Measurements from ENCODE around the gene RHOH.
A peak's percentile ranks its signal among the peaks of the same experiment; 100 is the strongest.

The RHOH gene

DNA sequence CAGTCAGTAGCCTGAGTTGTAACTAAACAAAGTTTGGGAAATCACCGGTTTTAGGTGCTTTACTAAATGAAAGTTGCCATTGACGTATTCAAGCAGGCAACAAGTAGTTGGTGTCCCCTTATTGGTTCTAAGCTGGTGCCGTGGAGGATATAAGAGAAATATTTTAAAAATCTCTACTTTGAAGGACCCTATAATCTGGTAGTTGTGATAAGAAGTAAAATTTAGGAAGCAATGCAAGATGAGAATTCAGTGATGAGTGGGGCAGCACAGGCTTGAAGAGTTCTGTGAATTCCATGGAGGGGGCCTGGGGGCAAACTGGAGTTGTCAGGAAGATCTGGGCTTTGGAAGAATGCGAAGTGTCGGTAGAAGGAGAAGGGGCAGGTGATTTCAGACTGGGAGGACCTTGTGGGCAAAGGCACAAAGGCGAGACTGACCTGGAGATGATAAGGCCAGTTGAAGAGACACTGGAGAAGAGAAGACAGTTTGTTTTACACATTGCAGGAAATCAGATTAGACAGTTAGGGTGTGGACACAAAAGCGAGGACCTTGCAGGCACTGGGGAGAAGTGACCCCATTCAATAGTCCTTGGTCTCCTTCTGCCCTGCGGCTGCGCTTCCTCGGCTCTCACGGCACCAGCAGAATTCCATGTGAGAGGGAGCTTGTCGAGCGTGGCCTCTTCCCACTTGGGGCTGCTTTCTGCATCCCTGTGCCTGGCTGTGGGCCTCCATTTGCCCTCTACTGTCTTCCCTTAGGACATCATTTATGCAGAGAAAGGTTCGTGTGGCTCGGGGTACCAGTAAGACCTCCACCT lies 1.3 kb downstream of the RHOH start:
- TF ChIP-seq, protein P1, sequence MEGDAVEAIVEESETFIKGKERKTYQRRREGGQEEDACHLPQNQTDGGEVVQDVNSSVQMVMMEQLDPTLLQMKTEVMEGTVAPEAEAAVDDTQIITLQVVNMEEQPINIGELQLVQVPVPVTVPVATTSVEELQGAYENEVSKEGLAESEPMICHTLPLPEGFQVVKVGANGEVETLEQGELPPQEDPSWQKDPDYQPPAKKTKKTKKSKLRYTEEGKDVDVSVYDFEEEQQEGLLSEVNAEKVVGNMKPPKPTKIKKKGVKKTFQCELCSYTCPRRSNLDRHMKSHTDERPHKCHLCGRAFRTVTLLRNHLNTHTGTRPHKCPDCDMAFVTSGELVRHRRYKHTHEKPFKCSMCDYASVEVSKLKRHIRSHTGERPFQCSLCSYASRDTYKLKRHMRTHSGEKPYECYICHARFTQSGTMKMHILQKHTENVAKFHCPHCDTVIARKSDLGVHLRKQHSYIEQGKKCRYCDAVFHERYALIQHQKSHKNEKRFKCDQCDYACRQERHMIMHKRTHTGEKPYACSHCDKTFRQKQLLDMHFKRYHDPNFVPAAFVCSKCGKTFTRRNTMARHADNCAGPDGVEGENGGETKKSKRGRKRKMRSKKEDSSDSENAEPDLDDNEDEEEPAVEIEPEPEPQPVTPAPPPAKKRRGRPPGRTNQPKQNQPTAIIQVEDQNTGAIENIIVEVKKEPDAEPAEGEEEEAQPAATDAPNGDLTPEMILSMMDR (IDR thresholded peaks at IDR 0.05; ENCODE audit: low read depth, low read length, missing control alignments): no peak
- no peak for DNase-seq (ENCODE audit: low read depth)
- H3K4me3 ChIP-seq (ENCODE audit: low read depth, low read length): peak overlapping the region; percentile 97

DNA sequence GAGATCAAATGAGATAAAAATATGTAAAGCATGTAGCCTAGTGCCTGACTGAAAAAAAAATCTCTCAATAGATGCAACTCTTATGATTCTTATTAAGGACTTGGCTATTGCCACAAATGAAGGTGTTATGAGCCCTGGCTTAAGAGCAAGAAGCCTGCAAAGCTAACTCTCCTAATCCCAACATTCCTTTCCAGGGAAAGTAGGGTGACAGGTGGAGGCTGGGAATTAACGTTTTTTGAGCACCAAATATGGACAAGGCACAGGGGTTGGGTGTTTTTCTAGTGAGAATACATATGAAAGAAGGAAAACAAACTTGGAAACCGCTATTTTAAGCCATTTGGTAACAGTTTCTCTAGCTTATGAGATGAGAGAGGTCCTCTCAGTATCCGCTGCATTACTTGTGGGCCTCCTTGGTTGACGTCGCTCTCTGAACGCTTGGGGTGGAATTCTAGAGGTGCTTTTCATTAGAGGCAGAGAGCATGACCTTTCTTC lies 2.4 kb downstream of the RHOH start:
- DNase-seq (ENCODE audit: low read depth): no peak
- H3K4me3 ChIP-seq (ENCODE audit: low read depth, low read length): peak overlapping the region; percentile 97
- TF ChIP-seq, protein P1 (IDR thresholded peaks at IDR 0.05; ENCODE audit: low read depth, low read length, missing control alignments): no peak

DNA sequence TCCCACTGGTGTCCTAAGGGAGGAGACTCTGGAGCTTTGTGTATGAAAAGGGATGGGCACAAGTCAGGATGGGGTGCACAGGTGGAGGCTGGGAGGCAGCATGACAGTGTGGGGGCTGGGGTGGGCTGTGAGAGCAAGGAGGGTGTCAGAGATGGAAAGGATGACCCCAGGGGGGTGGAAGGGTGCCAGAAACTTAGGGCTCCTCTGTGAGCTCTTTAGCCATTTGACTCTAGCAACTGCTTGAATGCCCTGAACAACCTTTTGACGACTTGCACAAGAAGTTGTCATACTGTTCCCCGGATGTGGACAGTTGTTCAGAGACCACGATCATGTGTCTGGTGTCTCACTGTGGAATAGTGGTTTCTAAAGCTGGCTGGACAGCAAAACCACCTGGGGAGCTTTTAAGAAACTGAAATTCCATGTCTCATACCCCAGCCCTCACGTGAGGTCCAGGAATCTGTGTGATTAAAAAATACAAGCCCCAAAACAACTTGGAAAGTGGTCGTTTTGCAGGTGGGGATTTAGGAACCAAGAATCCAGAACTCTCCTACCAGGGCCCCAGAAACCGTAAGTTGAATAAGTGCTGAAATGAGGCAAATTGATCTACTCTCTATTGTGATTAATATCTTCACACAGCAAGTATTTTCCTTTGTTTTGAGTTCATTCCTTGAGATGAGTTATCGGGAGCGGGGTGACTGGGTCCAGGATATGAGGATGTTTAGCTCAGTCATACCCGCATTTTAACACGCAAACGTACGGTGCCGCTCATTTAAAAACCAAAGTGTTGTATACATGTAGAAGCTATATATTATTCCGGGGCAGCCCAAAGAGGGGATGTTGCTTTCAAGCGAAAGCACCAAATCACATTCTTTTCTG lies 3.4 kb downstream of the RHOH start:
- peak overlapping the region; percentile 97 for H3K4me3 ChIP-seq (ENCODE audit: low read depth, low read length)

DNA sequence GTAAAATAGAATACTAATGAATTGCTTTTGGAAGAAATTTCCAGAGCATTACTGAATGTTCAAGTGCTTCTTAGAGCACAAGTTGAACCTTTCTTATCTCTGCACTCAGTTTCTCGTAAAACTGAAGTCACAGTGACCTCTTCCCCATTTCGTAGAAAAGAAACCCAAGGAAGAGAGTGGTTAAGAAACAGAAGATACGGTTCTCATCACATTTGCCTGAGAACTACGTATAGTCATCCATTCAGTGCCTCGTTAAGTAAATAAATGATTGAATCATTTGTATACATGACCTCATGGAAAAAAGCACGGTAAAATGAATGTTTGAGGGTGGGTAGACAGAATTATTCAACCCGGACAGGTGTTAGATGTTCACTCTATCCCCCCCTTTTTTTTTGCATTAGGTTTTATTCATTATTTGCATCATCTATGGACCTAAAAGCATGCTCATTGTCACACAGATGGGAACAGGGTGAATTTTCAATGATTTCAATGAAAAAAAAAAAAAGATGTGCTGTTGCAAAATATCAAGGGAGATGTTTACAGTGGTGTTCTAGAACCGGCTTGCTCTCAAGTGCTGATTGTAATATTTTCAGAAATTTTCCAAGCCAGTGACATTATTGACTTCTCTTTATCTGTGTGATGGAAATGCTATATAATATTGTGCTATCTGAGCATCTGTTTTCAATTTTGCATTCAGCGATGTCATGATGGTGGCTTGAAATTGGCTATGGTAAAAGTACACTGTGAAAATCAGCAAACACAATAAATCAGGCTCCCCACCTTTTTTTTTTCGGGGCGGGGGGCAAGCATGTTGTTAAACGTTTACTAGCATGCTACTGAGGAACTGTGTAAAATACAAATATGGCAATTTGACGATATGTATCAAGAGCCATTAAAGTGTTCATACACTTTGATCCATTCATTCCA lies 4.3 kb downstream of the RHOH start:
- H3K4me3 ChIP-seq (ENCODE audit: low read depth, low read length): peak overlapping the region; percentile 97
- TF ChIP-seq, protein P1 (IDR thresholded peaks at IDR 0.05; ENCODE audit: low read depth, low read length, missing control alignments): no peak
- no peak for DNase-seq (ENCODE audit: low read depth)

More for the DNA sequence above, 3.4 kb downstream of the RHOH start:
- peak; percentile 93 for DNase-seq (ENCODE audit: low read depth)
- TF ChIP-seq, protein P1 (IDR thresholded peaks at IDR 0.05; ENCODE audit: low read depth, low read length, missing control alignments): no peak

DNA sequence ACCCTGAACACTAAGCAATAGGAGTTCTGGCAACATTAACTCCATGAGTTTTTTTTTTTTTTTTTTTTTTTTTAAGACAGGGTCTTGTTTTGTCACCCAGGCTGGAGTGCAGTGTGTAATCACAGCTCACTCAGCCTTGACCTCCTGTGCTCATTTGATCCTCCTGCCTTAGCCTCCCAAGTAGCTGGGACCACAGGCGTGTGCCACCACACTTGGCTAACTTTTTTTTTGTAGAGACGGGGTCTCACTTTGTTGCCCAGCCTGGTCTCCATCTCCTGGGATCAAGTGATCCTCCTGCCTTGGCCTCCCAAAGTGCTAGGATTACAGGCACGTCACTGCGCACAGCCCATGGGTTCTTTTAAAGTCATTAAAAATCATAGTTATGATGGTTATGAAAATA lies 5.1 kb downstream of the RHOH start:
- TF ChIP-seq, protein P1 (IDR thresholded peaks at IDR 0.05; ENCODE audit: low read depth, low read length, missing control alignments): no peak
- no peak for DNase-seq (ENCODE audit: low read depth)
- peak overlapping the region; percentile 97 for H3K4me3 ChIP-seq (ENCODE audit: low read depth, low read length)

DNA sequence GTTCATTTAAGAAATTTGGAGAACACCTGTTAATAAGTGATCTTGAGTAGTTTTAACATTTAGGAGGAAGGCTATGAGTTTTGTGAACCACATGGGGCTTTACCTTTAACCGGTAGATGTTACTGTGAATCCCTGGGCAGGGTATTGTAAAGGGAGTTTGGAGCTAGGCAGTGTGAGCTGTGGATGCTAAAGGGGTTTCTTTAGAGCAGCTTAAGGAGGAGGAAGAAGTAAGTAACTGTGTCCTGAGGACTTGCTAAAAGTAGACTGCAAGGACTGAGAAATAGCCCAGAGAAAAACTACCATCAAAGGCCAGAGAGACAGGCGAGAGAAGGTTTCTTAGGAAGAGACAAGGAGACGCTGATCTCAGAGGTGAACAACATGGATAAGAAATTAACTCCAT lies 5.6 kb downstream of the RHOH start:
- peak overlapping the region; percentile 97 for H3K4me3 ChIP-seq (ENCODE audit: low read depth, low read length)
- no peak for DNase-seq (ENCODE audit: low read depth)

More for the DNA sequence above, 5.6 kb downstream of the RHOH start:
- TF ChIP-seq, protein P1 (IDR thresholded peaks at IDR 0.05; ENCODE audit: low read depth, low read length, missing control alignments): no peak
